ENCODE results near the gene CAVIN2.

DNA sequence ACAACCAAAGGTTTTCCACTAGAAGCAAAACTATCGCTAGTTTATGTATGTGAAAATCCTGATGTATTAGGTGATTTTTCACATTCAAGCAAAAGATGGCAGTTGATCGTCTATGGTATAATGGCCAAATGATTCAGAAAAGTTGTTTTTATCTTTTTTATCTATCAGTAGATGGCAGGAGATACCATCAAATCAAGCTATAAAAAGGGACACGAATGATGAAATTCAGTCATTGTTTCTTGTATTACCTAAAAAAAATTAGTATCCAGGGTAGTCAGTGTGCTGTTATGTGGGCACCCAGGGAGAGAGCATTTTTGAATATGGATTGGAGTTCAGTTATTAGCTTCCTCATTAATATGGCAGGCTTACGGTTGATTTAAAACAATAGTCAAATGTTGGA is 22.9 kb upstream of the CAVIN2 start:
- TF ChIP-seq, protein P1, sequence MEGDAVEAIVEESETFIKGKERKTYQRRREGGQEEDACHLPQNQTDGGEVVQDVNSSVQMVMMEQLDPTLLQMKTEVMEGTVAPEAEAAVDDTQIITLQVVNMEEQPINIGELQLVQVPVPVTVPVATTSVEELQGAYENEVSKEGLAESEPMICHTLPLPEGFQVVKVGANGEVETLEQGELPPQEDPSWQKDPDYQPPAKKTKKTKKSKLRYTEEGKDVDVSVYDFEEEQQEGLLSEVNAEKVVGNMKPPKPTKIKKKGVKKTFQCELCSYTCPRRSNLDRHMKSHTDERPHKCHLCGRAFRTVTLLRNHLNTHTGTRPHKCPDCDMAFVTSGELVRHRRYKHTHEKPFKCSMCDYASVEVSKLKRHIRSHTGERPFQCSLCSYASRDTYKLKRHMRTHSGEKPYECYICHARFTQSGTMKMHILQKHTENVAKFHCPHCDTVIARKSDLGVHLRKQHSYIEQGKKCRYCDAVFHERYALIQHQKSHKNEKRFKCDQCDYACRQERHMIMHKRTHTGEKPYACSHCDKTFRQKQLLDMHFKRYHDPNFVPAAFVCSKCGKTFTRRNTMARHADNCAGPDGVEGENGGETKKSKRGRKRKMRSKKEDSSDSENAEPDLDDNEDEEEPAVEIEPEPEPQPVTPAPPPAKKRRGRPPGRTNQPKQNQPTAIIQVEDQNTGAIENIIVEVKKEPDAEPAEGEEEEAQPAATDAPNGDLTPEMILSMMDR (IDR thresholded peaks at IDR 0.05; ENCODE audit: low read depth, low read length, poor library complexity, severe bottlenecking), result no peak
- no peak for TF ChIP-seq EZH2phosphoT487 (IDR thresholded peaks at IDR 0.05; ENCODE audit: borderline replicate concordance, low read length)
